NCI-H446 treated with DMSO at 0.1 percent for 48 hours (cell line): ENCODE data around the gene ELF2.
"Not testable (repeated sequence)": the region's sequence is repeated elsewhere in the genome, so short reads cannot be mapped to it uniquely, and the experiment has no call there.

Experiments used
- DNase-seq: peaks from one replicate; lab custom pipeline; 2025; lab: John Stamatoyannopoulos, UW

Gene ELF2

GRCh38 chr4:139177049-139177868 is at the start of gene ELF2:
Gene ELF2 (minus strand): TSS chr4:139177218. CDS start chr4:139137701, 39,517 bp downstream.
- DNase-seq = peak; percentile 80

- peak; percentile 88 for DNase-seq
Measured at GRCh38 chr4:139223682-139224317, 46.8 kb upstream of the ELF2 start.

- no peak for DNase-seq
Measured at GRCh38 chr4:139222215-139222614, 45.2 kb upstream of the ELF2 start.

- peak; percentile 11 for DNase-seq
Measured at GRCh38 chr4:139221687-139222086, 44.7 kb upstream of the ELF2 start.

- no peak for DNase-seq
Measured at GRCh38 chr4:139219450-139220055, 42.5 kb upstream of the ELF2 start.

GRCh38 chr4:139214039-139214534 is 37.1 kb upstream of the ELF2 start:
- no peak for DNase-seq

GRCh38 chr4:139213633-139214032 is 36.6 kb upstream of the ELF2 start:
- not testable (repeated sequence) for DNase-seq

- no peak for DNase-seq
Measured at GRCh38 chr4:139212900-139213299, 35.9 kb upstream of the ELF2 start.

- DNase-seq = no peak
Measured at GRCh38 chr4:139210486-139210885, 33.5 kb upstream of the ELF2 start.

GRCh38 chr4:139209470-139210063 is 32.5 kb upstream of the ELF2 start:
- no peak for DNase-seq

GRCh38 chr4:139208404-139208945 is 31.5 kb upstream of the ELF2 start:
- no peak for DNase-seq

- DNase-seq = no peak
Measured at GRCh38 chr4:139207873-139208403, 30.9 kb upstream of the ELF2 start.

- DNase-seq = no peak
Measured at GRCh38 chr4:139207247-139207646, 30.2 kb upstream of the ELF2 start.

- no peak for DNase-seq
Measured at GRCh38 chr4:139202991-139203390, 26.0 kb upstream of the ELF2 start.

GRCh38 chr4:139200506-139200905 is 23.5 kb upstream of the ELF2 start:
- no peak for DNase-seq

GRCh38 chr4:139200102-139200501 is 23.1 kb upstream of the ELF2 start:
- DNase-seq = no peak

GRCh38 chr4:139197214-139197613 is 20.2 kb upstream of the ELF2 start:
- not testable (repeated sequence) for DNase-seq

- DNase-seq = no peak
Measured at GRCh38 chr4:139196462-139196861, 19.4 kb upstream of the ELF2 start.

- no peak for DNase-seq
Measured at GRCh38 chr4:139191373-139191772, 14.4 kb upstream of the ELF2 start.

GRCh38 chr4:139189972-139190371 is 13.0 kb upstream of the ELF2 start:
- no peak for DNase-seq

GRCh38 chr4:139189417-139189749 is 12.4 kb upstream of the ELF2 start:
- no peak for DNase-seq
